Right atrium auricular region (tissue), 2 donors: ENCODE data around the gene PRPF8. TPM values are rescaled to one million over a fixed set of nuclear protein-coding genes. Genes with fewer than 3 reads are reported as not detected.
A peak's percentile ranks its signal among the peaks of the same experiment; 100 is the strongest.

Experiments
- DNase-seq: peaks from one replicate; pipeline ENCODE4 v3.0.0-alpha.2; 2019; ENCODE audit warnings: low spot score
- H3K27ac ChIP-seq, 2 donors: fragments of 200-600 bp; sonication (generic); 1 replicate in 1 of 2; 2 replicates in 1 of 2; pipeline ENCODE4 v1.5.1; 2016 to 2019
- H3K27me3 ChIP-seq, 2 donors: fragments of 200-600 bp; sonication (generic); one replicate each; pipeline versions ENCODE4 v1.5.1 to v1.6.0; 2017 to 2019
- H3K36me3 ChIP-seq: fragments of 200-600 bp; sonication (generic); one replicate; pipeline ENCODE4 v1.5.1; 2016
- H3K4me1 ChIP-seq, 2 donors: fragments of 200-600 bp; sonication (generic); one replicate each; pipeline versions ENCODE4 v1.5.1 to v1.6.0; 2017 to 2019
- H3K4me3 ChIP-seq, 2 donors: fragments of 200-600 bp; sonication (generic); 1 replicate in 1 of 2; 2 replicates in 1 of 2; pipeline ENCODE4 v1.5.1; 2017 to 2019; ENCODE audit warnings: mild to moderate bottlenecking in 1 of 2, moderate library complexity in 1 of 2
- H3K9me3 ChIP-seq, 2 donors: fragments of 200-600 bp; sonication (generic); one replicate each; pipeline ENCODE4 v1.5.1; 2019
- total RNA-seq, 2 donors: library from RNA; depleted of rRNA; stranded (reverse); fragments of >200 nt; gene quantifications; one replicate each; pipeline ENCODE4 v1.1.0, GENCODE V29; 2016
- TF ChIP-seq, protein P1 (sequence below), 2 donors: fragments of 200-600 bp; sonication (generic); IDR thresholded peaks; one replicate each; pipeline ENCODE4 v1.5.1; 2019; ENCODE audit warnings: antibody characterized with exemption in 2 of 2

The PRPF8 gene
- total RNA-seq, 2 donors from 2014 or later: 90.1 to 144 TPM

- Histone ChIP-seq H3K36me3 (peaks cover 68% of the 10 kb centered on the region), H3K4me1 (peaks cover 0 to 39% of the 10 kb centered on the region in 2 donors), H3K4me3 (no peak overlapping the region), H3K27me3 (no peaks in the 10 kb centered on the region), H3K9me3 (no peaks in the 10 kb centered on the region), H3K27ac (peak overlapping the region; percentile 96 to 99)
- TF ChIP-seq, protein P1, sequence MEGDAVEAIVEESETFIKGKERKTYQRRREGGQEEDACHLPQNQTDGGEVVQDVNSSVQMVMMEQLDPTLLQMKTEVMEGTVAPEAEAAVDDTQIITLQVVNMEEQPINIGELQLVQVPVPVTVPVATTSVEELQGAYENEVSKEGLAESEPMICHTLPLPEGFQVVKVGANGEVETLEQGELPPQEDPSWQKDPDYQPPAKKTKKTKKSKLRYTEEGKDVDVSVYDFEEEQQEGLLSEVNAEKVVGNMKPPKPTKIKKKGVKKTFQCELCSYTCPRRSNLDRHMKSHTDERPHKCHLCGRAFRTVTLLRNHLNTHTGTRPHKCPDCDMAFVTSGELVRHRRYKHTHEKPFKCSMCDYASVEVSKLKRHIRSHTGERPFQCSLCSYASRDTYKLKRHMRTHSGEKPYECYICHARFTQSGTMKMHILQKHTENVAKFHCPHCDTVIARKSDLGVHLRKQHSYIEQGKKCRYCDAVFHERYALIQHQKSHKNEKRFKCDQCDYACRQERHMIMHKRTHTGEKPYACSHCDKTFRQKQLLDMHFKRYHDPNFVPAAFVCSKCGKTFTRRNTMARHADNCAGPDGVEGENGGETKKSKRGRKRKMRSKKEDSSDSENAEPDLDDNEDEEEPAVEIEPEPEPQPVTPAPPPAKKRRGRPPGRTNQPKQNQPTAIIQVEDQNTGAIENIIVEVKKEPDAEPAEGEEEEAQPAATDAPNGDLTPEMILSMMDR (IDR thresholded peaks at IDR 0.05): no peak
- DNase-seq: no peak
These were observed 33.7 kb downstream of the PRPF8 start for GRCh38 chr17:1650731-1651558.

DNA sequence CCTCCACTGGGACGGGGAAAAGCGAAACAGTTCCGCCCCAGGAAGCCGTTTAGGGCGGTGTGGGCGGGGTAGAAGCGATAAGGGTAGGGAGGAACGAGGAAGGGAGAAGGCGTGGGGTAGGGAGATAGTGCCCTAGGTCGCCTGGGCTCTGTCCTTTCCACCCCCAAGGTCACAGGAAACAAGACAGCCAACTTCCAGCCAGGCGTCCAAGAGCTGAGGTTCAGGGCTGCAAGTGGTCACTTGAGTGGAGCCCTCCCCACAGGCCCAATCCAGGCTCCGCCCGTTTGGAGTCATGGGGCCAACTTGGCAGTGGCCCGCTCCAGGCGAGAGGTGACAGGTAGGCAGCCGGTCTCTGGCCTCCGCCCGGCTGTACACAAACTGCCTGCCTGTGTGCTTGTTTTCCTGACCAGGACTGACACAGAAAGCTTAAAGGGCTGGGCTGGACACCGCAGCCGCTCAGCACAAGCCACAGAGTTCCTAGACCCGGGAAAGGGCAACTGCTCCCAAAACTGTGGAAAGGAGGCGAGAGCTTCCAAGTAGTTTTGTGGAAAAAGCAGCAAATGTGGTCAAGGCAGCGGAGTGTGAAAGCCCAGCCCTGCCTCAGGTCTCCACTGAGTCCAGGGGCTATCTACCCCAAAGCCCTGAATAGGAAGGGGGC is 34.7 kb downstream of the PRPF8 start, which contains the start of gene RILP:
Gene RILP (minus strand): TSS at position 23 of the 658 bp plus-strand sequence. CDS start 62 bp downstream, outside the sequence.
- H3K36me3 ChIP-seq: peaks cover 59% of the 10 kb centered on the region
- TF ChIP-seq, protein P1 (IDR thresholded peaks at IDR 0.05): no peak
- H3K27me3 ChIP-seq: no peaks in the 10 kb centered on the region
- no peaks in the 10 kb centered on the region for H3K9me3 ChIP-seq
- DNase-seq: peak; percentile 91
- peak within 1 kb of the TSS; percentile 96 to 99 for H3K27ac ChIP-seq
- peaks cover 0 to 47% of the 10 kb centered on the region in 2 donors for H3K4me1 ChIP-seq
- peak within 1 kb of the TSS; percentile 71 to 74 for H3K4me3 ChIP-seq

DNA sequence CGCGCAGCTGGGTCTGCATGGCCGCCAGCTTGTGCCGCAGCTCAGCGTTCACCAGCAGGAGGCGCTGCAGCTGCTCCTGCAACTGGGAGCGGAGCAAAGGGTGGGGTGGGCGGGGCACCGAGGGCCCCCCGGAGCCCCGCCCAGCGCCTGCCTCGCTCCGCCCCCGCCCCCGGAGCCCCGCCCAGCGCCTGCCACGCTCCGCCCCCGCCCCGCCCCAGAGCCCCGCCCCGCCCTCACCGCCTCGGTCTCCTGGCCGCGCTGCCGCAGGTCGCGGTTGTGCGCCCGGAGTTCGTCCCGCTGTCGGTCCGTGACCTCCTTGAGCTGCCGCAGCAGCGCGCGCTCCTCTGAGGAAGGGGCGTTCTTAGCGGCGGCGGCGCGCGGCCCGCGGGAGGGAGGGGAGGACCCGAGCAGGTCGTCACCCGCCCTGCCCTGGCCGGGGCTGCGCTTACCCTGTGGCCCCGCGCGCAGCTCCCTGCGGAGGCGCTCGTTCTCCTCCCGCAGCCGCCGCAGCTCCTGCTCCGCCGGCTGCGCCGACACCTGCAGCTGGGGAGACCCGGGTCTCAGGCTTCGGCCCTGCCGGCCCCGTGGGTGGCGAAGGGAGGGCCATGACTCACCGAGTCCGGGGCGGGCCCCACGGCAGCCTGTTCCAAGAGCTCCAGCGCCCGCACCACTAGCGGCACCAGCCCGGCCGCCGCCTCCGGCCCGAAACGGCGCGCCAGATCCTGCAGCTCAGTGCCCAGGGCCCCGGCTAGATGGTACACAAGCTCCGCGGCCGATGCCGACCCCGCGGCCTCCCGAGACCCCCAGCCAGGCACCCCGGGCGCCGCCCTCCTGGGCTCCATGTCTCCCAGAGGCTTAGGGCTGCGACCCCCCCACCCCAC is 35.5 kb downstream of the PRPF8 start:
- Histone ChIP-seq H3K36me3 (peaks cover 51% of the 10 kb centered on the region), H3K4me1 (peaks cover 0 to 54% of the 10 kb centered on the region in 2 donors), H3K9me3 (no peaks in the 10 kb centered on the region), H3K27me3 (no peaks in the 10 kb centered on the region), H3K4me3 (peak overlapping the region; percentile 71 to 74), H3K27ac (peak overlapping the region; percentile 96 to 99)
- DNase-seq: peak; percentile 94
- TF ChIP-seq, protein P1 (IDR thresholded peaks at IDR 0.05): peak; percentile 94 to 96

GRCh38 chr17:1648173-1648962 is 36.3 kb downstream of the PRPF8 start:
- Histone ChIP-seq H3K9me3 (no peaks in the 10 kb centered on the region), H3K36me3 (peaks cover 43% of the 10 kb centered on the region), H3K4me3 (peak overlapping the region; percentile 42 to 71), H3K27me3 (no peaks in the 10 kb centered on the region), H3K4me1 (peaks cover 0 to 63% of the 10 kb centered on the region in 2 donors), H3K27ac (peak overlapping the region; percentile 89 to 91)
- peak; percentile 60 for DNase-seq
- TF ChIP-seq, protein P1 (IDR thresholded peaks at IDR 0.05): no peak

DNA sequence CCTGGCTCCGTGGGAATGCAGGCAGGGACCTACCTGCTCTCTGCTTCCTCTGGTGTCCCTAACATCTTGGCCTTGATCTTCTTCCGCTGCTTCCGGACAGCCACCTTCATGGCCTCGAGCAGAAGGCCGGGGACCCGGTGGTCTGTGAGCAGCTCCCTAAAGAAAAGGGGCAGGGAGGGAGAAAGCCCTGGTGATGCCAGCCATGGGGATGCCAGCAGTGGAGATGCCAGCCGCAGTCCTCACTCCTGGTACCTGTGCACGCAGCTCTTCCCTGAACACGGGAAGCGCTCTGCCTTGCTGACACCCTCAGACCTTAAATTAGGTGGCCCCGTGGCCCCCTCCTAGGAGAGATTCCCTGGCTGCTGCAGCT is 36.9 kb downstream of the PRPF8 start:
- Histone ChIP-seq H3K9me3 (no peaks in the 10 kb centered on the region), H3K27ac (peak overlapping the region; percentile 89 to 91), H3K27me3 (no peaks in the 10 kb centered on the region), H3K4me1 (peaks cover 0 to 64% of the 10 kb centered on the region in 2 donors), H3K36me3 (peaks cover 37% of the 10 kb centered on the region), H3K4me3 (peak overlapping the region; percentile 42 to 71)
- TF ChIP-seq, protein P1 (IDR thresholded peaks at IDR 0.05): no peak
- no peak for DNase-seq
